Measurements from ENCODE around the gene CERS1. TPM values are rescaled to one million over a fixed set of nuclear protein-coding genes. Genes with fewer than 3 reads are reported as not detected.

Gene CERS1
- total RNA-seq, 4 donors from 2014 or later, result 0.42 to 3.2 (median 1.1) TPM

- DNase-seq (ENCODE audit: extremely low spot score), result no peak
- H3K4me3 ChIP-seq, result no peak overlapping the region
- H3K27ac ChIP-seq (replicated peaks in 1 of 4), result no peak overlapping the region
- no peaks in the 10 kb centered on the region for H3K27me3 ChIP-seq
- no peak for TF ChIP-seq EP300 (IDR thresholded peaks at IDR 0.05)
- TF ChIP-seq POLR2AphosphoS5 (IDR thresholded peaks at IDR 0.05), result peak in 1 of 2 donors; percentile 18
- no peak for TF ChIP-seq POLR2A (IDR thresholded peaks at IDR 0.05; ENCODE audit: low read depth)
- no peak for TF ChIP-seq CTCF (IDR thresholded peaks at IDR 0.05)
- H3K36me3 ChIP-seq, result peaks cover 32 to 88% (median 79%) of the 10 kb centered on the region in 4 donors
- intact Hi-C loops (cut with DNase I), result no loop called here
- 84% methylated on average over 15 of the region's 26 CpGs for WGBS
- H3K9me3 ChIP-seq, result no peaks in the 10 kb centered on the region
- H3K4me1 ChIP-seq, result peaks cover 0 to 14% (median 12%) of the 10 kb centered on the region in 4 donors
Observed at GRCh38 chr19:18928018-18928805, 32.3 kb upstream of the CERS1 start.

GRCh38 chr19:18924684-18925213 is 28.8 kb upstream of the CERS1 start:
- peaks cover 16 to 21% (median 19%) of the 10 kb centered on the region in 4 donors for H3K4me1 ChIP-seq
- intact Hi-C loops (cut with DNase I), result no loop called here
- TF ChIP-seq POLR2AphosphoS5 (IDR thresholded peaks at IDR 0.05) (no peak), CTCF (IDR thresholded peaks at IDR 0.05) (no peak), EP300 (IDR thresholded peaks at IDR 0.05) (no peak), POLR2A (IDR thresholded peaks at IDR 0.05; ENCODE audit: low read depth) (no peak)
- WGBS, result 94% methylated on average over 15 of the region's 15 CpGs
- H3K4me3 ChIP-seq, result no peak overlapping the region
- H3K27me3 ChIP-seq, result no peaks in the 10 kb centered on the region
- H3K9me3 ChIP-seq, result no peaks in the 10 kb centered on the region
- H3K36me3 ChIP-seq, result peaks cover 48 to 87% (median 83%) of the 10 kb centered on the region in 4 donors
- H3K27ac ChIP-seq (replicated peaks in 1 of 4), result no peak overlapping the region
- DNase-seq (ENCODE audit: extremely low spot score), result no peak

- H3K9me3 ChIP-seq, result no peaks in the 10 kb centered on the region
- H3K4me3 ChIP-seq, result no peak overlapping the region
- TF ChIP-seq POLR2A (IDR thresholded peaks at IDR 0.05; ENCODE audit: low read depth) (no peak), POLR2AphosphoS5 (IDR thresholded peaks at IDR 0.05) (no peak), EP300 (IDR thresholded peaks at IDR 0.05) (no peak), CTCF (IDR thresholded peaks at IDR 0.05) (no peak)
- peaks cover 27 to 35% (median 31%) of the 10 kb centered on the region in 4 donors for H3K4me1 ChIP-seq
- intact Hi-C loops (cut with DNase I), result no loop called here
- H3K36me3 ChIP-seq, result peaks cover 45 to 64% (median 60%) of the 10 kb centered on the region in 4 donors
- H3K27ac ChIP-seq (replicated peaks in 1 of 4), result no peak overlapping the region
- no peak for DNase-seq (ENCODE audit: extremely low spot score)
- no peaks in the 10 kb centered on the region for H3K27me3 ChIP-seq
- 83% methylated on average over 13 of the region's 29 CpGs for WGBS
Observed at GRCh38 chr19:18922228-18922985, 26.4 kb upstream of the CERS1 start.

GRCh38 chr19:18921593-18921992 is 25.6 kb upstream of the CERS1 start:
- H3K4me3 ChIP-seq, result no peak overlapping the region
- H3K36me3 ChIP-seq, result peaks cover 39 to 56% (median 54%) of the 10 kb centered on the region in 4 donors
- H3K27ac ChIP-seq (replicated peaks in 1 of 4), result no peak overlapping the region
- no peaks in the 10 kb centered on the region for H3K27me3 ChIP-seq
- intact Hi-C loops (cut with DNase I), result no loop called here
- TF ChIP-seq EP300 (IDR thresholded peaks at IDR 0.05) (no peak), POLR2A (IDR thresholded peaks at IDR 0.05; ENCODE audit: low read depth) (no peak), CTCF (IDR thresholded peaks at IDR 0.05) (no peak), POLR2AphosphoS5 (IDR thresholded peaks at IDR 0.05) (no peak)
- no peak for DNase-seq (ENCODE audit: extremely low spot score)
- no peaks in the 10 kb centered on the region for H3K9me3 ChIP-seq
- H3K4me1 ChIP-seq, result peaks cover 29 to 43% (median 35%) of the 10 kb centered on the region in 4 donors
- 92% methylated on average over 15 of the region's 17 CpGs for WGBS

Measured in esophagus muscularis mucosa (tissue), 4 donors.